OCI-LY3 (cell line): Measurements from ENCODE around the gene TSHR.

Experiments
- H2AFZ ChIP-seq: fragments of 200-600, 300-600 bp; shearing (Covaris generic); 2 replicates; pipeline ENCODE4 v1.6.0; 2014; ENCODE audit warnings: antibody characterized with exemption, low read depth, low read length
- H3K27ac ChIP-seq: fragments of 200-600, 300-600 bp; sonication (generic); 2 replicates; pipeline ENCODE4 v1.5.1; 2014; ENCODE audit warnings: mild to moderate bottlenecking, low read length, moderate library complexity, mixed read lengths
- H3K27me3 ChIP-seq: fragments of 200-600, 300-600 bp; sonication (generic); 2 replicates; pipeline ENCODE4 v1.6.1; 2014; ENCODE audit warnings: low read depth, low read length, mixed read lengths
- H3K36me3 ChIP-seq: fragments of 200-600, 300-600 bp; sonication (generic); replicated peaks from 2 replicates; pipeline ENCODE3; 2014; ENCODE audit warnings: low read depth, low read length, mixed read lengths
- H3K4me1 ChIP-seq: fragments of 300-600, 200-600 bp; sonication (generic); 2 replicates; pipeline ENCODE4 v1.6.1; 2014; ENCODE audit warnings: low read length, mixed read lengths
- H3K4me2 ChIP-seq: fragments of 200-600, 300-600 bp; sonication (generic); 2 replicates; pipeline ENCODE4 v1.6.1; 2014; ENCODE audit warnings: low read length, mixed read lengths
- H3K4me3 ChIP-seq: fragments of 300-600, 200-600 bp; sonication (generic); 2 replicates; pipeline ENCODE4 v1.5.1; 2014; ENCODE audit warnings: antibody characterized with exemption, mild to moderate bottlenecking, low read length, moderate library complexity
- H3K79me2 ChIP-seq: fragments of 300-600, 200-600 bp; shearing (Covaris generic); 2 replicates; pipeline ENCODE4 v1.6.1; 2014; ENCODE audit warnings: mild to moderate bottlenecking, low read length, mixed read lengths
- H3K9ac ChIP-seq: fragments of 300-600, 200-600 bp; shearing (Covaris generic); 2 replicates; pipeline ENCODE4 v1.6.0; 2014; ENCODE audit warnings: mild to moderate bottlenecking, low read length, moderate library complexity
- H3K9me3 ChIP-seq: fragments of 200-600, 300-600 bp; shearing (Covaris generic); 2 replicates; pipeline ENCODE4 v1.6.1; 2014; ENCODE audit warnings: low read length, mixed read lengths; ENCODE audit not compliant: insufficient read depth
- H4K20me1 ChIP-seq: fragments of 200-600, 300-600 bp; sonication (generic); 2 replicates; pipeline ENCODE4 v1.6.1; 2016; ENCODE audit warnings: low read length, mixed read lengths; ENCODE audit not compliant: insufficient read depth
- CTCF ChIP-seq: fragments of 200-600, 300-600 bp; sonication (generic); IDR thresholded peaks from 2 replicates; pipeline ENCODE4 v1.5.1; 2014; ENCODE audit warnings: antibody characterized with exemption, low read length, low read depth
- EZH2phosphoT487 ChIP-seq: fragments of 200-600 bp; shearing (Covaris generic); IDR thresholded peaks from 2 replicates; pipeline ENCODE4 v1.6.1; 2018; ENCODE audit warnings: antibody characterized with exemption, mixed run types, low read depth

Gene TSHR

GRCh38 chr14:81187832-81188522, 232.6 kb downstream of the TSHR start:
- H3K4me2 ChIP-seq = no peak overlapping the region
- no peak overlapping the region for H3K4me3 ChIP-seq
- no peak overlapping the region for H2AFZ ChIP-seq
- no peaks in the 10 kb centered on the region for H3K4me1 ChIP-seq
- peaks cover 67% of the 10 kb centered on the region for H3K36me3 ChIP-seq
- no peaks in the 10 kb centered on the region for H3K9me3 ChIP-seq
- no peaks in the 10 kb centered on the region for H3K27me3 ChIP-seq
- peaks cover 40% of the 10 kb centered on the region for H4K20me1 ChIP-seq
- H3K27ac ChIP-seq = no peak overlapping the region
- H3K9ac ChIP-seq = no peak overlapping the region
- TF ChIP-seq EZH2phosphoT487 = no peak
- no peak for TF ChIP-seq CTCF
- H3K79me2 ChIP-seq = peaks cover 36% of the 10 kb centered on the region

- Histone ChIP-seq H2AFZ (no peak overlapping the region), H3K4me3 (no peak overlapping the region), H3K79me2 (peaks cover 35% of the 10 kb centered on the region), H3K4me1 (peaks cover 19% of the 10 kb centered on the region), H3K4me2 (no peak overlapping the region), H3K27ac (no peak overlapping the region), H3K9me3 (no peaks in the 10 kb centered on the region), H4K20me1 (peaks cover 43% of the 10 kb centered on the region), H3K9ac (no peak overlapping the region), H3K27me3 (no peaks in the 10 kb centered on the region), H3K36me3 (peaks cover 67% of the 10 kb centered on the region)
- TF ChIP-seq EZH2phosphoT487 (no peak), CTCF (no peak)
Measured at GRCh38 chr14:81192594-81192993, 237.2 kb downstream of the TSHR start.

GRCh38 chr14:81193924-81194633, 238.7 kb downstream of the TSHR start:
- Histone ChIP-seq H3K9ac (no peak overlapping the region), H3K27ac (peak overlapping the region; percentile 55), H3K79me2 (peaks cover 29% of the 10 kb centered on the region), H3K4me1 (peaks cover 20% of the 10 kb centered on the region), H3K27me3 (no peaks in the 10 kb centered on the region), H3K4me3 (0 out of 2 replicates have a peak overlapping the region, but pooled peaks have one; percentile 5), H4K20me1 (peaks cover 42% of the 10 kb centered on the region), H3K9me3 (no peaks in the 10 kb centered on the region), H3K36me3 (peaks cover 64% of the 10 kb centered on the region), H2AFZ (no peak overlapping the region), H3K4me2 (peak overlapping the region; percentile 56)
- no peak for TF ChIP-seq CTCF
- no peak for TF ChIP-seq EZH2phosphoT487
